NCI-H748 (cell line): ENCODE measurements around the gene GPR78.
A peak's percentile ranks its signal among the peaks of the same experiment; 100 is the strongest.

Source experiments
- DNase-seq: peaks from one replicate; lab custom pipeline; 2025; ENCODE audit not compliant: unreplicated experiment; lab: John Stamatoyannopoulos, UW

The GPR78 gene

GRCh38 chr4:8580321-8581093 is at the start of gene GPR78:
GPR78 (plus strand) TSS chr4:8580392; CDS start chr4:8580983, 591 bp downstream.
- peak; percentile 31 for DNase-seq

- DNase-seq, result no peak
These were observed 47.9 kb upstream of the GPR78 start for GRCh38 chr4:8532245-8532781.

GRCh38 chr4:8533274-8533865 is 46.8 kb upstream of the GPR78 start:
- no peak for DNase-seq

GRCh38 chr4:8534129-8534528 is 46.1 kb upstream of the GPR78 start:
- DNase-seq, result peak; percentile 60

GRCh38 chr4:8534611-8535010 is 45.6 kb upstream of the GPR78 start:
- DNase-seq, result no peak

GRCh38 chr4:8536467-8536866 is 43.7 kb upstream of the GPR78 start:
- no peak for DNase-seq

GRCh38 chr4:8537041-8537461 is 43.1 kb upstream of the GPR78 start:
- peak; percentile 12 for DNase-seq

GRCh38 chr4:8538076-8538702 is 42.0 kb upstream of the GPR78 start:
- DNase-seq, result no peak

- DNase-seq, result no peak
These were observed 41.3 kb upstream of the GPR78 start for GRCh38 chr4:8538703-8539567.

- DNase-seq, result no peak
These were observed 40.5 kb upstream of the GPR78 start for GRCh38 chr4:8539661-8540060.

GRCh38 chr4:8540072-8540471 is 40.1 kb upstream of the GPR78 start:
- DNase-seq, result no peak

GRCh38 chr4:8540586-8540985 is 39.6 kb upstream of the GPR78 start:
- DNase-seq, result no peak

GRCh38 chr4:8540991-8541390 is 39.2 kb upstream of the GPR78 start:
- DNase-seq, result no peak

- DNase-seq, result no peak
These were observed 38.0 kb upstream of the GPR78 start for GRCh38 chr4:8541981-8542715.

GRCh38 chr4:8542776-8543525 is 37.2 kb upstream of the GPR78 start:
- no peak for DNase-seq

- no peak for DNase-seq
These were observed 36.6 kb upstream of the GPR78 start for GRCh38 chr4:8543623-8544022.

GRCh38 chr4:8544282-8544681 is 35.9 kb upstream of the GPR78 start:
- no peak for DNase-seq

- no peak for DNase-seq
These were observed 35.3 kb upstream of the GPR78 start for GRCh38 chr4:8544741-8545438.

- no peak for DNase-seq
These were observed 34.8 kb upstream of the GPR78 start for GRCh38 chr4:8545439-8545765.
